H1 (cell line): ENCODE results near the gene ASB14. TPM values are rescaled to one million over a fixed set of nuclear protein-coding genes. Genes with fewer than 3 reads are reported as not detected.

Experiments
- polyA plus RNA-seq, 7 experiments: library from polyadenylated mRNA; depleted of rRNA in 3 of 7; stranded (reverse) in 5 of 7; unstranded in 2 of 7; fragments of >200 nt in 5 of 7; fragments of 200-250 nt in 2 of 7; gene quantifications; 1 replicate in 5 of 7; 2 replicates in 1 of 7; 4 replicates in 1 of 7; pipeline versions ENCODE4 v1.2.1 to v1.2.3, GENCODE V29; 2011 to 2013; ENCODE audit warnings: missing spikeins in 2 of 7, mixed read lengths in 2 of 7
- total RNA-seq: library from RNA; stranded (reverse); fragmentation: NEBNext Ultra II Directional; extraction: Animal tissue kit (Norgen Biotek cat#: 25700); gene quantifications from 2 replicates; pipeline ENCODE4 v1.2.1, GENCODE V29; 2021

Gene ASB14
- total and polyA plus RNA-seq, 2 of the 8 experiments (the other 6 are each of a cell fraction or from before 2014, with no cell fraction given) = not detected

Other genes starting within 250 kb of the ASB14 start
- gene SPATA12, start 232.0 kb downstream of the ASB14 start, total RNA-seq = 0.19 and 0.34 TPM in 2 replicates
- gene SPATA12, start 232.0 kb downstream of the ASB14 start, polyA plus RNA-seq (2011; rRNA removed) = 0.93 and 0.97 TPM in 2 replicates
- 41.3 and 48.9 TPM in 2 replicates for gene IL17RD, start 127.3 kb downstream of the ASB14 start, total RNA-seq
- 10.9 and 15.4 TPM in 2 replicates for gene IL17RD, start 127.3 kb downstream of the ASB14 start, polyA plus RNA-seq (2011; rRNA removed)
- gene HESX1, start 92.7 kb downstream of the ASB14 start, total RNA-seq = 9.0 and 12.0 TPM in 2 replicates
- 5.5 and 7.1 TPM in 2 replicates for gene HESX1, start 92.7 kb downstream of the ASB14 start, polyA plus RNA-seq (2011; rRNA removed)
- 30.7 and 34.4 TPM in 2 replicates for gene APPL1, start 65.0 kb downstream of the ASB14 start, total RNA-seq
- 5.9 and 9.4 TPM in 2 replicates for gene APPL1, start 65.0 kb downstream of the ASB14 start, polyA plus RNA-seq (2011; rRNA removed)